Skeletal muscle tissue (tissue), 4 donors: ENCODE data around the gene MDFI. TPM values are rescaled to one million over a fixed set of nuclear protein-coding genes. Genes with fewer than 3 reads are reported as not detected.

Experiments
- H3K27ac ChIP-seq: one replicate; pipeline ENCODE4 v1.7.0; 2013; ENCODE audit warnings: mild to moderate bottlenecking, low read depth, low read length, inconsistent platforms
- H3K27me3 ChIP-seq, 3 donors: one replicate each; pipeline ENCODE4 v1.7.0; 2013; ENCODE audit warnings: low read length in 3 of 3; ENCODE audit not compliant: control insufficient read depth in 3 of 3, insufficient read depth in 3 of 3
- H3K36me3 ChIP-seq, 3 donors: one replicate each; pipeline ENCODE4 v1.7.0; 2013; ENCODE audit warnings: low read length in 3 of 3; ENCODE audit not compliant: control insufficient read depth in 3 of 3, insufficient read depth in 3 of 3
- H3K4me1 ChIP-seq, 3 donors: one replicate each; pipeline ENCODE4 v1.7.0; 2013; ENCODE audit warnings: low read length in 3 of 3, mild to moderate bottlenecking in 3 of 3; ENCODE audit not compliant: control insufficient read depth in 3 of 3, insufficient read depth in 3 of 3
- H3K4me3 ChIP-seq, 3 donors: one replicate each; pipeline ENCODE4 v1.7.0; 2013; ENCODE audit warnings: low read length in 3 of 3
- H3K9ac ChIP-seq, 3 donors: one replicate each; pipeline ENCODE4 v1.7.0; 2013; ENCODE audit warnings: low read length in 3 of 3, mild to moderate bottlenecking in 3 of 3, moderate library complexity in 2 of 3, low read depth in 1 of 3
- H3K9me3 ChIP-seq, 3 donors: one replicate each; pipeline ENCODE4 v1.7.0; 2013; ENCODE audit warnings: low read length in 3 of 3; ENCODE audit not compliant: control insufficient read depth in 3 of 3
- total RNA-seq: library from RNA; depleted of rRNA; stranded (reverse); fragments of >200 nt; gene quantifications from one replicate; pipeline ENCODE4 v1.2.3, GENCODE V29; 2014
- donor health status: Osteomylitis.

MDFI gene
- 37.1 TPM for total RNA-seq

GRCh38 chr6:41638002-41638934, at the start of gene MDFI:
TSS of gene MDFI (plus strand) at chr6:41638468. CDS start at chr6:41638750, 282 bp downstream.
- H3K4me3 ChIP-seq: peak within 1 kb of the TSS; percentile 48 to 63 (median 49)
- peaks cover 12 to 16% (median 14%) of the 10 kb centered on the region in 3 donors for H3K4me1 ChIP-seq
- peaks cover 24 to 36% (median 31%) of the 10 kb centered on the region in 3 donors for H3K27me3 ChIP-seq
- H3K36me3 ChIP-seq: no peaks in the 10 kb centered on the region
- H3K9me3 ChIP-seq: no peaks in the 10 kb centered on the region
- H3K27ac ChIP-seq: peak within 1 kb of the TSS; percentile 44
- peak within 1 kb of the TSS in 1 of 3 donors; percentile 40 for H3K9ac ChIP-seq

GRCh38 chr6:41589223-41589622, 49.0 kb upstream of the MDFI start:
- no peaks in the 10 kb centered on the region for H3K27me3 ChIP-seq
- H3K9ac ChIP-seq: no peak overlapping the region
- peaks cover 30 to 38% (median 36%) of the 10 kb centered on the region in 3 donors for H3K36me3 ChIP-seq
- H3K9me3 ChIP-seq: no peaks in the 10 kb centered on the region
- H3K4me3 ChIP-seq: no peak overlapping the region
- H3K27ac ChIP-seq: no peak overlapping the region
- H3K4me1 ChIP-seq: peaks cover 0 to 3% (median 0%) of the 10 kb centered on the region in 3 donors

- H3K27ac ChIP-seq: no peak overlapping the region
- peaks cover 29 to 40% (median 34%) of the 10 kb centered on the region in 3 donors for H3K36me3 ChIP-seq
- peaks cover 0 to 3% (median 0%) of the 10 kb centered on the region in 3 donors for H3K4me1 ChIP-seq
- no peak overlapping the region for H3K4me3 ChIP-seq
- H3K27me3 ChIP-seq: no peaks in the 10 kb centered on the region
- no peaks in the 10 kb centered on the region for H3K9me3 ChIP-seq
- H3K9ac ChIP-seq: no peak overlapping the region
These were observed 48.3 kb upstream of the MDFI start for GRCh38 chr6:41589636-41590622.

- no peaks in the 10 kb centered on the region for H3K27me3 ChIP-seq
- no peak overlapping the region for H3K27ac ChIP-seq
- peaks cover 27 to 42% (median 38%) of the 10 kb centered on the region in 3 donors for H3K36me3 ChIP-seq
- no peaks in the 10 kb centered on the region for H3K9me3 ChIP-seq
- peaks cover 0 to 3% (median 0%) of the 10 kb centered on the region in 3 donors for H3K4me1 ChIP-seq
- no peak overlapping the region for H3K4me3 ChIP-seq
- H3K9ac ChIP-seq: no peak overlapping the region
These were observed 47.1 kb upstream of the MDFI start for GRCh38 chr6:41591122-41591521.

- Histone ChIP-seq H3K36me3 (peaks cover 36 to 49% (median 46%) of the 10 kb centered on the region in 3 donors), H3K9ac (no peak overlapping the region), H3K27me3 (no peaks in the 10 kb centered on the region), H3K4me1 (peaks cover 0 to 3% (median 0%) of the 10 kb centered on the region in 3 donors), H3K9me3 (no peaks in the 10 kb centered on the region), H3K4me3 (no peak overlapping the region), H3K27ac (no peak overlapping the region)
These were observed 46.3 kb upstream of the MDFI start for GRCh38 chr6:41591859-41592502.

GRCh38 chr6:41593406-41593805, 44.9 kb upstream of the MDFI start:
- no peak overlapping the region for H3K27ac ChIP-seq
- H3K27me3 ChIP-seq: no peaks in the 10 kb centered on the region
- H3K4me1 ChIP-seq: peaks cover 0 to 3% (median 0%) of the 10 kb centered on the region in 3 donors
- H3K9me3 ChIP-seq: no peaks in the 10 kb centered on the region
- H3K4me3 ChIP-seq: no peak overlapping the region
- peaks cover 37 to 49% (median 44%) of the 10 kb centered on the region in 3 donors for H3K36me3 ChIP-seq
- no peak overlapping the region for H3K9ac ChIP-seq

- Histone ChIP-seq H3K4me1 (peaks cover 0 to 3% (median 0%) of the 10 kb centered on the region in 3 donors), H3K27ac (no peak overlapping the region), H3K27me3 (no peaks in the 10 kb centered on the region), H3K9ac (no peak overlapping the region), H3K9me3 (no peaks in the 10 kb centered on the region), H3K4me3 (no peak overlapping the region), H3K36me3 (peaks cover 32 to 45% (median 40%) of the 10 kb centered on the region in 3 donors)
These were observed 44.4 kb upstream of the MDFI start for GRCh38 chr6:41593839-41594238.

GRCh38 chr6:41594326-41594725, 43.9 kb upstream of the MDFI start:
- Histone ChIP-seq H3K27ac (no peak overlapping the region), H3K9me3 (no peaks in the 10 kb centered on the region), H3K4me1 (peaks cover 0 to 3% (median 0%) of the 10 kb centered on the region in 3 donors), H3K27me3 (no peaks in the 10 kb centered on the region), H3K9ac (no peak overlapping the region), H3K4me3 (no peak overlapping the region), H3K36me3 (peaks cover 29 to 40% (median 37%) of the 10 kb centered on the region in 3 donors)

- Histone ChIP-seq H3K9me3 (no peaks in the 10 kb centered on the region), H3K36me3 (peaks cover 28 to 37% (median 36%) of the 10 kb centered on the region in 3 donors), H3K27ac (no peak overlapping the region), H3K27me3 (no peaks in the 10 kb centered on the region), H3K9ac (no peak overlapping the region), H3K4me3 (no peak overlapping the region), H3K4me1 (peaks cover 0 to 3% (median 0%) of the 10 kb centered on the region in 3 donors)
These were observed 43.5 kb upstream of the MDFI start for GRCh38 chr6:41594766-41595165.
